PFSK-1 (cell line): Measurements from ENCODE around the gene GDAP1L1. TPM values are rescaled to one million over a fixed set of nuclear protein-coding genes. Genes with fewer than 3 reads are reported as not detected.

Experiments
- FOXP2 ChIP-seq: optimal IDR thresholded peaks from 2 replicates; pipeline ENCODE3; 2011; ENCODE audit warnings: borderline replicate concordance, control low read depth, inconsistent platforms; ENCODE audit not compliant: insufficient read depth; ENCODE audit errors: extremely low read length, extremely low read depth
- POLR2AphosphoS5 ChIP-seq: IDR thresholded peaks from 2 replicates; pipeline ENCODE4 v1.6.1; 2012; ENCODE audit warnings: low read depth, mild to moderate bottlenecking, control low read depth, low read length, moderate library complexity
- SIN3A ChIP-seq: IDR thresholded peaks from 2 replicates; pipeline ENCODE4 v1.6.1; 2012; ENCODE audit warnings: mild to moderate bottlenecking, low read length, moderate library complexity, borderline replicate concordance; ENCODE audit not compliant: insufficient read depth
- TAF1 ChIP-seq: IDR thresholded peaks from 2 replicates; pipeline ENCODE4 v1.6.1; 2012; ENCODE audit warnings: low read length, control low read depth, borderline replicate concordance; ENCODE audit not compliant: insufficient read depth
- polyA plus RNA-seq: library from polyadenylated mRNA; unstranded; fragments of >200 nt; gene quantifications from one replicate; pipeline ENCODE4 v1.2.1, GENCODE V29; 2012; ENCODE audit warnings: low read depth, missing spikeins; ENCODE audit not compliant: insufficient read length
- TF ChIP-seq, protein P1 (sequence below), 2 experiments: IDR thresholded peaks; 2 replicates each; pipeline versions ENCODE4 v1.6.1 to v1.8.0; 2011 to 2012; ENCODE audit warnings: low read depth in 2 of 2, low read length in 2 of 2, control low read depth in 1 of 2, inconsistent platforms in 1 of 2, mild to moderate bottlenecking in 1 of 2, moderate library complexity in 1 of 2; ENCODE audit not compliant: insufficient read depth in 1 of 2

The GDAP1L1 gene
- 1.6 TPM for polyA plus RNA-seq

DNA sequence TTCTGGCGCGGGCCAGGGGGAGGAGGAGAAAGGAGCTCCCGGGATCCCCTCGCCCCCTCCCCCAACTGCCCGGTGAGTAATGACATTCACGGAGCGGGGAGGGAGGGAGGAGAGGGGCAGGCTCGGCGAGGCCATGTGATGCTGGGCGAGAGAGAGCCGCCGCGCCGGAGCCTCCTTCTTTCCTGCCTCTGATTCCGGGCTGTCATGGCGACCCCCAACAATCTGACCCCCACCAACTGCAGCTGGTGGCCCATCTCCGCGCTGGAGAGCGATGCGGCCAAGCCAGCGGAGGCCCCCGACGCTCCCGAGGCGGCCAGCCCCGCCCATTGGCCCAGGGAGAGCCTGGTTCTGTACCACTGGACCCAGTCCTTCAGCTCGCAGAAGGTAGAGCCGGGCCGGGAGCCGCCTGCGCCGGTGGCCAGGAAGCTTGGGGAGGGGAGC, at the start of gene GDAP1L1:
TSS of gene GDAP1L1 (plus strand) at position 178 of the 441 bp plus-strand sequence. CDS start at position 205, 27 bp downstream.
- TF ChIP-seq SIN3A, result no peak
- TF ChIP-seq FOXP2, result no peak
- no peak for TF ChIP-seq TAF1
- TF ChIP-seq, protein P1, sequence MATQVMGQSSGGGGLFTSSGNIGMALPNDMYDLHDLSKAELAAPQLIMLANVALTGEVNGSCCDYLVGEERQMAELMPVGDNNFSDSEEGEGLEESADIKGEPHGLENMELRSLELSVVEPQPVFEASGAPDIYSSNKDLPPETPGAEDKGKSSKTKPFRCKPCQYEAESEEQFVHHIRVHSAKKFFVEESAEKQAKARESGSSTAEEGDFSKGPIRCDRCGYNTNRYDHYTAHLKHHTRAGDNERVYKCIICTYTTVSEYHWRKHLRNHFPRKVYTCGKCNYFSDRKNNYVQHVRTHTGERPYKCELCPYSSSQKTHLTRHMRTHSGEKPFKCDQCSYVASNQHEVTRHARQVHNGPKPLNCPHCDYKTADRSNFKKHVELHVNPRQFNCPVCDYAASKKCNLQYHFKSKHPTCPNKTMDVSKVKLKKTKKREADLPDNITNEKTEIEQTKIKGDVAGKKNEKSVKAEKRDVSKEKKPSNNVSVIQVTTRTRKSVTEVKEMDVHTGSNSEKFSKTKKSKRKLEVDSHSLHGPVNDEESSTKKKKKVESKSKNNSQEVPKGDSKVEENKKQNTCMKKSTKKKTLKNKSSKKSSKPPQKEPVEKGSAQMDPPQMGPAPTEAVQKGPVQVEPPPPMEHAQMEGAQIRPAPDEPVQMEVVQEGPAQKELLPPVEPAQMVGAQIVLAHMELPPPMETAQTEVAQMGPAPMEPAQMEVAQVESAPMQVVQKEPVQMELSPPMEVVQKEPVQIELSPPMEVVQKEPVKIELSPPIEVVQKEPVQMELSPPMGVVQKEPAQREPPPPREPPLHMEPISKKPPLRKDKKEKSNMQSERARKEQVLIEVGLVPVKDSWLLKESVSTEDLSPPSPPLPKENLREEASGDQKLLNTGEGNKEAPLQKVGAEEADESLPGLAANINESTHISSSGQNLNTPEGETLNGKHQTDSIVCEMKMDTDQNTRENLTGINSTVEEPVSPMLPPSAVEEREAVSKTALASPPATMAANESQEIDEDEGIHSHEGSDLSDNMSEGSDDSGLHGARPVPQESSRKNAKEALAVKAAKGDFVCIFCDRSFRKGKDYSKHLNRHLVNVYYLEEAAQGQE (IDR thresholded peaks at IDR 0.05; ENCODE audit: insufficient read depth in 1 of 2, low read depth in 2 of 2, low read length in 2 of 2), result no peak
- no peak for TF ChIP-seq POLR2AphosphoS5

DNA sequence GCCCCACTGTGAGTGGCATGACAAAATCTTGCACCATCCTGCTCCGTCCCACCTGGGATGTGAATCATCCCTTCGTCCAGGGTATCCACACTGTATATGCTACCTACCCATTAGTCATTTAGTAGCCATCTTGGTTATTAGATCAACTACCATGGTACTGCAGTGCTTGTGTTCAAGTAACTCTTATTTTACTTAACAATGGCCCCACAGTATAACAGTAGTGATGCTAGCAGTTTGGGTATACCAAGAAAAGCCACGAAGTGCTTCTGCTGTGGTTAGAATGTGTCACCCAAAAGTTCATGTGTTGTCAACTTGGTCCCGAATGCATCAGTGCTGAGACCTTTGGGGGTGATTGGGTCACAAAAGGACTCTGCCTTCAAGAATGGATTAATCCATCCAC, 48.2 kb upstream of the GDAP1L1 start:
- TF ChIP-seq, protein P1 (IDR thresholded peaks at IDR 0.05; ENCODE audit: insufficient read depth in 1 of 2, low read depth in 2 of 2, low read length in 2 of 2), result no peak
- TF ChIP-seq POLR2AphosphoS5, result no peak
- TF ChIP-seq SIN3A, result no peak
- no peak for TF ChIP-seq FOXP2
- no peak for TF ChIP-seq TAF1

DNA sequence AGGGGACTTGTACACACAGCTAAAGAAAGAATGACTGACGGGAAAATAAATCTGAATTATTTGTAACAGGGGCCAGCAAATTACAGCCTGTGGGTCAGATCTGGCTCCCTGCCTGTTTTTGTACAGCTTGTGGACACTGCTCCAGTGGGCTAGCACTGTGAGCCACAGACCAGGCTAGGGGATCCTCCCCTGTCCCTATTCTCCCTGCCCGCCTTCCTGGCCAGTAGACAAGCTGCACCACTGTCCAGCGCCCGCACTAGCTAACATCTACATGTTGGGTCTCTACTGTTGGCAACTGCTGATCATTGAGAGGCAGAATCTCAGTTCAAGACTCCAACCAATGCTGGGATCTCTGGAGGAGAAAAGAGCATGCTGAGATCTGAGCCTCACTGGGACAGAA, 47.2 kb upstream of the GDAP1L1 start:
- no peak for TF ChIP-seq TAF1
- TF ChIP-seq FOXP2, result no peak
- TF ChIP-seq, protein P1 (IDR thresholded peaks at IDR 0.05; ENCODE audit: insufficient read depth in 1 of 2, low read depth in 2 of 2, low read length in 2 of 2), result no peak
- TF ChIP-seq POLR2AphosphoS5, result no peak
- TF ChIP-seq SIN3A, result no peak

DNA sequence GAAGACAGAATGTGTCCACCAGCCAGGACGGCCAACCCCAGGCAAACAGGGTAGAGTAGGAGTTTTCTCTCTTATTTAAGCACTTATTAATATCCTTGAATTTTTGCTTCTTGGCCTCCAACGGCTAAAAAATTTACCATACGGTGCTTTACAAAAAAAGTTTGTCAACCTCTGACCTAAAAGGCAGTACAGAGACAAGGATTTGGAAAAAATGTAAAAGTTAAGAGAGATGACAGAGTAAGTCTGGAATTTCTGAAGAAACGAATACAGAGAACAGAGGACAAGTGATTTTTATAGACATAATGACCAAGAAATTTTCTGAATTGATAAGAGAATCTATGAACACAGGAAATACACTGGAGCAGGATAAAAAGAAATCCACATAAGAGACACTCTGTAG, 46.7 kb upstream of the GDAP1L1 start:
- TF ChIP-seq, protein P1 (IDR thresholded peaks at IDR 0.05; ENCODE audit: insufficient read depth in 1 of 2, low read depth in 2 of 2, low read length in 2 of 2), result no peak
- TF ChIP-seq POLR2AphosphoS5 (no peak), FOXP2 (no peak), SIN3A (no peak), TAF1 (no peak)
